ENCODE measurements around the gene EMC8.
"Not testable (repeated sequence)": the region's sequence is repeated elsewhere in the genome, so short reads cannot be mapped to it uniquely, and the experiment has no call there.

- not testable (repeated sequence) for TF ChIP-seq CTCF, POLR2A (IDR thresholded peaks at IDR 0.05)
Observed at GRCh38 chr16:85807340-85807739, 8.0 kb upstream of the EMC8 start.

Measured in right lobe of liver (tissue), 4 donors.